Mucosa of rectum (tissue), 2 donors: ENCODE data around the gene STAB1.

Experiments
- H3K27ac ChIP-seq, 2 donors: one replicate each; pipeline ENCODE4 v1.7.0; 2013; ENCODE audit warnings: inconsistent platforms in 2 of 2, low read depth in 2 of 2, low read length in 2 of 2
- H3K27me3 ChIP-seq, 2 donors: one replicate each; pipeline ENCODE4 v1.7.0; 2013; ENCODE audit warnings: low read length in 2 of 2; ENCODE audit not compliant: control insufficient read depth in 2 of 2, insufficient read depth in 2 of 2
- H3K36me3 ChIP-seq, 2 donors: one replicate each; pipeline ENCODE4 v1.7.0; 2013; ENCODE audit warnings: low read length in 2 of 2; ENCODE audit not compliant: control insufficient read depth in 2 of 2, insufficient read depth in 2 of 2
- H3K4me1 ChIP-seq, 2 donors: one replicate each; pipeline ENCODE4 v1.7.0; 2013; ENCODE audit warnings: low read length in 2 of 2, mild to moderate bottlenecking in 1 of 2; ENCODE audit not compliant: control insufficient read depth in 2 of 2, insufficient read depth in 2 of 2
- H3K4me3 ChIP-seq, 2 donors: one replicate each; pipeline ENCODE4 v1.7.0; 2013; ENCODE audit warnings: low read length in 2 of 2
- H3K9ac ChIP-seq, 2 donors: one replicate each; pipeline ENCODE4 v1.7.0; 2013; ENCODE audit warnings: low read length in 2 of 2, low read depth in 1 of 2, mild to moderate bottlenecking in 1 of 2
- H3K9me3 ChIP-seq, 2 donors: one replicate each; pipeline ENCODE4 v1.7.0; 2013; ENCODE audit warnings: low read length in 2 of 2; ENCODE audit not compliant: control insufficient read depth in 2 of 2
- donor health status: healthy.
- donor health status: Normal muscosa, but diverticular disease.

Gene STAB1

GRCh38 chr3:52572221-52572620 is 77.1 kb downstream of the STAB1 start:
- no peak overlapping the region for H3K27ac ChIP-seq
- H3K9ac ChIP-seq = no peak overlapping the region
- H3K36me3 ChIP-seq = peaks cover 7 to 14% of the 10 kb centered on the region in 2 donors
- H3K4me3 ChIP-seq = no peak overlapping the region
- H3K4me1 ChIP-seq = no peaks in the 10 kb centered on the region
- H3K9me3 ChIP-seq = no peaks in the 10 kb centered on the region
- H3K27me3 ChIP-seq = no peaks in the 10 kb centered on the region
